AG20443 (cell line): ENCODE measurements around the gene FAM53A.
"Not testable (repeated sequence)": the region's sequence is repeated elsewhere in the genome, so short reads cannot be mapped to it uniquely, and the experiment has no call there.

ENCODE experiments used
- DNase-seq: peaks from one replicate; pipeline ENCODE4 v3.0.0; 2012; ENCODE audit warnings: low spot score, mixed read lengths

The FAM53A gene

DNA sequence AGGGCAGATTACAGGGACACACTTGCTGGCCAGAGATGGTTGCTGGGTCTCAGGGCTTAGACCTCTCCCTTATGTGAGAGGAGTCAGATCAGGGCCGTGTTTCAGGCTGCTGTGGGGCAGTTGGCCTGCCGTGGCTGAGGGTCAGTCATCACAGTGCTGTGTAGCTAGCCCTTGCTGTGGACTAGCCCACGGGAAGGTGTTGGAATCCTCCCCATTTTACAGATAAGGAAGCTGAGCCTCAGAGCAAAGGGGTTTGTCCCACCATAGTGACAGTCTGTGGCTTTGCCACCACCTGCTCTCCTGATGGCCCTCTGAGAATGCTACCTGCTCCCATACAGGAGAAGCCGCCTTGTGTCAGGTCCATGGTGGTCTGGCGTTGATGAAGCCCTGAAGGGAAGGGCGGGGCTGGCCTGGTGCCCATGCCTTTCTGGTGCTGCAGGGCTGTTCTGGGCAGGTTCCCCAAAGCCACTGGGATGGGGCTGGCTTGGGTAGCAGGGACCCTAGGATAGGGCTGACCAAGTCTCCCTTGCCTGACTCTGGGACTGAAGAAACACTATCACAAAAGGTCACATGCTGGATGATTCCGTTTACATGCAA, 2.4 kb upstream of the FAM53A start:
- no peak for DNase-seq

DNA sequence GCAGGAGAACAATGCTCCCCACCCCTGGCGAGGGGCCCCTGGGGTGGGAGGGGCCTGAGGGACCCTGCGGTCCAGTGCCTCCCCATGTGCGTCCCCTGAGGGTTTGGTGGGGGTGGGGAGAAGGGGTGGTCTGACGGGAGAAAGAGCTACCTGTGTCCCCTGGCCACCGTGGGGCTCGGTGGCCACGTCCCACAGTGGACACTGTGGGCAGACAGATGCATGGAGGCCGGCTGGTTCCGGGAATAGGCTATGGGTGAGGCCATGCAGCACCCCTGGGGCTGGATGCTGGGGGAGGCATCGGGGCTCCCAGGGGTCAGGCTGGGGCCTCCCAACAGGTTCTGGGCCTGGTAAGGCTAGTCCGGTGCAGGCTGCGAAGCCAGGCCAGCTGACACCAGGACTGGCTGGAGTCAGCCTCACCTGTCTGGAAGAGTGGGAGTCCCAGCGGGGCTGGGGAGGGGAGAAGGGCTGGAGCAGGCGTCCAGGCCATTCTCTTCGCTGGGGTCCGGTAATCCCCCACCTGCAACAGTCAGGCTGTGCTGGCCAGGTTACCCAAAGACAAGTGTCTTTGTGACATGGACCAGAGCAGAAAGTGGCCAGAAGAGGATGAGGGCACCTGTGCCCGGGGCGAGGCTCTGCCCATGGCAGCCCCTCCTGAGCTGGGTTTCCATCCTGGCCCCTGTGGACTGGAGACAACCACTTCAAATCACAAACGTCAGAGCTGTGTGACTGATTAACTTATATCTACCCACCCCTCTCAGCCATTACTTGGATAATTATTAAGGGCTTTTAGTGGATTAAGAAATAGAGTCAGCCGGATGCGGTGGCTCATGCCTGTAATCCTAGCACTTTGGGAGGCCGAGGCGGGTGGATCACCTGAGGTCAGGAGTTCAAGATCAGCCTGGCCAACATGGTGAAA, 1.4 kb upstream of the FAM53A start:
- no peak for DNase-seq

GRCh38 chr4:1684506-1685234, 557 bp upstream of the FAM53A start:
- no peak for DNase-seq

GRCh38 chr4:1683261-1683735, 815 bp downstream of the FAM53A start:
- peak; percentile 66 for DNase-seq

DNA sequence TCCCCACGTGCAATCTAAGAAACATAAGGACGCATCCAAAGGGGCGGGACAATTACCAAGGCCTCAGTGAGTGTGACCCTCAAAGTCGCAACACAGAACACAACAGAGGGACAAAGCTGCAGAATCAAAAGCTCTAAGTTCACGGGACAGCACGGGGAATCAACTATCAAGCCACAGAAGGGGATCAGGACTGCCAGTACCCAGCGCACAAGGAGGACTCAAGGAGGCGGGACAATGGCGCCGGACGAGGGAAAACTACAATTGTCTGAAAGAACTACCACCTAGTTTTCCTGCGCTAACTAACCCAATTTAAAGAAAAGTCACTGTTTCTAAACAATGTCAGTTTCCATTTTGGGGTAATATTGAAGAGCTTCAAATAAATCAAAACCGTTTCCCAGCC, 1.3 kb downstream of the FAM53A start:
- DNase-seq: no peak

DNA sequence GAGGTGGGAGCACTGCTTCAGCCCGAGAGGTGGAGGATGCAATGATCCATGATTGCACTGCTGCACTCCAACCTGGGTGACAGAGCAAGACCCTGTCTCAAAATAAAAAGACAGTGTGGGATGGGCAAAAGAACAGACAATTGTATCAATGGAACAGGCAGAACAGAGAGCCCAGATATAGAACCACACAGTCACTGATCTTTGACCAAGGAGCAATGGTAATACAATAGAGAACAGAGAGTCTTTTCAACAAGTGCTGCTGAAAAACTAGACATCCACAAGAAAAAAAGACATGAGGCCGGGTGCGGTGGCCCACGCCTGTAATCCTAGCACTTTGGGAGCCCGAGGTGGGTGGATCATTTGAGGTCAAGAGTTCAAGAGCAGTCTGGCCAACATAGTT, 5.9 kb downstream of the FAM53A start:
- no peak for DNase-seq

DNA sequence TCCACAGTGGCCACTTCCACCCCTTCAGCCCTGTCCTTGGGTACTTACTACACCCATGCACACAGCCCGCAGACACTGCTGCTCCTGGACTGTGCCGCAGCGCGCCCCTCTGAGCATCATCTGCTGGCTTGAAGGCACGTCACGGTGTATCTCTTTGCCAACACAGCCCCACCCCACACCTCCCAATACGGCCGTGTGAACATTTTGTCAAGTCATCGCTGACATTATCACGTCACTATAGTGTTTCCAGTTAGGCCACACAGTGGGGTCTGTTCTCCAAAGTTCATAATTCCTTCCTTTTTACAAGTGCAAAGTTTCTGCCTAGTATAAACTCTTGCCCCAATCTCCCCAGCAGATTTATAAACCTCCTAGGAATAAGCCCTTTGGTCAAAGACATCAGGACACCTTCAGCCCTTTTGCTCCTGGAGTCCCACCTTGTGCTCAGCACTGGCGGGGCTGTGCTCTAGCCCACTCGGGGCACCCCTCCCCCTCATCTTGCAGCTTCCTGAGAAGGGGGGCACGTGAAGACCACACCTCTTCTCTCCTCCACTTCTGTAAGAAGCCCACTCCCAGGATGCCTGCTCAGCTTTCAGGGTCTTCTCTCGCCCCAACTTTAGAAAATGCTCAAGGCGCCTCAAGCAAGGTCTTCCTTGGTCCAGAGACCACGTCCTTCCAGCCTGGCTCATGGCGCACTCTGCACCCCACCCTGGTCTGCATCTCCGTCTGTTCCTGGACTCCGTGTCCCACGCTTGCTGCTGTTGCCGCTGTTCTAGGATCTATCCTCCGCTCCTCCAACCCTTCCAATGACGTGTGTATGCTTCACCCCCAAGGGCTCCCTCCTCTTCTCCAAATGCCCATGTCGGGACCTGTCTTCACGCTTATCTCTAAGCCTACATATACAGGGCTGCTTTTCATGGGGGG, 7.2 kb downstream of the FAM53A start:
- no peak for DNase-seq

DNA sequence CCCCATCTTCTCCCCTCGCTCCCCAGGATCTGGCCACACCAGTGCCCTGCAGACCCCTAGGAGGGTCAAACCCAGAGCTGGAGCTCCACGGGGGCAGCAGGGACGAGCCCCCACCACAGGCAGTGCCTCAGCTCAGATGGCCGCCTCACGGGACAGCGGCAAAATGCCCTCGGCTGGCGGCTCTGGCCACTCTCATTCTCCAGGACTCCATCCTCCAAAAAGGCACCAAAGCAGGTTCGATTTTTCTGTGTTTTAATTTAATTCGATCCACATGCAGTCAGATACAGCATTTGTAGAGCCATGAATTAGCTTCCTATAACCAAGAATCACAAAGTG, 8.3 kb downstream of the FAM53A start:
- DNase-seq: no peak

DNA sequence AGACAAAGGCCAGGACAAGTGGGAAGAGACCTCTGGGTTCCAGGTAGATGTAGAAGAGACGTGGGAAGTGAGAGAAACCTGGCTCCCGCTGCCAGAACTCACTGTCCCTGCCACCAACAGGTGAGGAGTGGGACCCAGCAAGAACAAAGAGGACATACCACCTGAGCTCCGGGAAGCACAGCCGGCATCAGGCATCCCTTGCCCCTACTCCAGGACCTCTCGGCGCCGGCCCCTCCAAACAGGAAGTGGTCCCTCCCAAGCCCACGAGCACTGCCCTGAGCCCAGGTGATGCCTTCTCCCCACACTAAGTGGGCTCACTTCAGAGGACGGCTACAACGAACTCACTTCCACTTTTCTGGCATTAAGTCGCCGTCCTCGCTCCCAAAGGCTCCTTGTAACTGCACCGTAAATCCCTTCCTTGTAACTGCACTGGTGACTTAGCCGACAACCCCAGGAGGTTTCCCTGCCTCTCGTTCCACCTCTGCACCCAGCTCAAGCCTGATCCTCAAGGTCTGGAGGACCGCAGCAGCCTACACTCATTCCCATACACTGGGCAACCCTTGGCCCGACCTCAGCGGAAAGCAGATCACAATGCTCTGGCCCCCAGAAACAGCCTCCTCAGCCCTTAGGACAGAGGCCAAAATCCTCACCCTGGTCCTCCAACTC, 8.8 kb downstream of the FAM53A start:
- no peak for DNase-seq

- DNase-seq: no peak
Measured at GRCh38 chr4:1674682-1675081, 9.4 kb downstream of the FAM53A start.

- DNase-seq: no peak
Measured at GRCh38 chr4:1673671-1674070, 10.4 kb downstream of the FAM53A start.

DNA sequence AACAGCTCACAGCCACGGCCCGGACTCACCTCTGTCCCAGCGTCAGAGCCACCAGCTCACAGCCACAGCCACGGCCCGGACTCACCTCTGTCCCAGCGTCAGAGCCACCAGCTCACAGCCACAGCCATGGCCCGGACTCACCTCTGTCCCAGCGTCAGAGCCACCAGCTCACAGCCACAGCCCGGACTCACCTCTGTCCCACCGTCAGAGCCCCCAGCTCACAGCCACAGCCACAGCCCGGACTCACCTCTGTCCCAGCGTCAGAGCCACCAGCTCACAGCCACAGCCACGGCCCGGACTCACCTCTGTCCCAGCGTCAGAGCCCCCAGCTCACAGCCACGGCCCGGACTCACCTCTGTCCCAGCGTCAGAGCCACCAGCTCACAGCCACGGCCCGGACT, 13.1 kb downstream of the FAM53A start:
- DNase-seq: not testable (repeated sequence)

GRCh38 chr4:1670279-1670678, 13.8 kb downstream of the FAM53A start:
- no peak for DNase-seq

GRCh38 chr4:1669850-1670249, 14.3 kb downstream of the FAM53A start:
- DNase-seq: no peak

GRCh38 chr4:1669270-1669669, 14.8 kb downstream of the FAM53A start:
- no peak for DNase-seq

- no peak for DNase-seq
Measured at GRCh38 chr4:1668488-1668840, 15.6 kb downstream of the FAM53A start.

- no peak for DNase-seq
Measured at GRCh38 chr4:1667273-1667672, 16.8 kb downstream of the FAM53A start.

DNA sequence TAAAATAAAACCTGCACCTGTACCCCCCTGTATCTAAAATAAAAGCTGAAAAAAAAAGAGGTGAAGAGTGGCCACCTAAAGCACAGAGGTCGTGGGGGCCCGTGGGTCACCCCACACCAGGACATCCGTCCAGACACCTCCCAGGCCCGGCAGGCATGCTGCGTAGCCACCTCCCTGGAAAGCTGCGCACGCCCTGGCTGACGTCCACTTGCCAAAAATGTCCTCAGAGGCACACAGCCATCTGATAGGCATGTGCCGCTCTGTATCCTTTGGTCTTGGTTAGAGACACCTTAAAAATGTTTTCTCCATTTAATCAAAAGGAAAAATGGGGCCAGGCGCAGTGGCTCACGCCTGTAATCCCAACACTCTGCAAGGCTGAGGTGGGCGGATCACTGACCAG, 17.7 kb downstream of the FAM53A start:
- no peak for DNase-seq

DNA sequence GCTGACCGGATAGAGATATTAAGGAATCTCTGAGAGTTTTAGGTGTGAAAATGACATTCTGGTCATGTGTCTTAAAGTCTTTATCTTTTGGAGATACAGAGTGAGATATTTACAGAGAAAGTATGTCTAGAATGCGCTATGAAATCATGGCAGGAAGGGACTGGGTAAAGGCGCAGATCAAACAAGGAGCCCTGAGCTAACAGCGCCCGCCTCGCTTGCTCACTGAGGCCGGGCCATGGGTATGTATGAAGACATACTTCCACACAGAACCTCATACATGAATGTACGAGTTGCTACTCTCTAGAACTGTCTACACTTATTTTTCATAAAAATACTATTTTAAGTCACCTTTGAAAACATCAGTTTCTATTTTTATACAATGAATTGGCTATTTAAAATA, 20.0 kb downstream of the FAM53A start:
- DNase-seq: no peak

DNA sequence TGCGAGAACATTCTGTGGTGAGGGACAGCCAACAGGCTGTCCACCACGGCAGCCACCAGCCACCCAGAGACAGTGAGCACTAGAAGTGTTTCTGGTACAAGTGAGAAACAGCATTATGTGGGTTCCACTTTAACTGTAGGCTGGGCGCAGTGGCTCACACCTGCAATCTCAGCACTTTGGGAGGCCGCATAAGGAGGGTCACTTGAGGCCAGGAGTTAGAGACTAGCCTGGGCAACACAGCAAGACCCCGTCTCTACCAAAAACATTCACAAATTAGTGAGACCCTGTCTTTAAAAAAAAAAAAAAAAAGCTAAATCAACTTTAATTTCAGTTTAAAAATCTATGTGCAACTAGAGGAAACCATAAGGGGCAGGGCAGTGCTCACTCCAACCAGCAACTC, 20.6 kb downstream of the FAM53A start:
- no peak for DNase-seq

DNA sequence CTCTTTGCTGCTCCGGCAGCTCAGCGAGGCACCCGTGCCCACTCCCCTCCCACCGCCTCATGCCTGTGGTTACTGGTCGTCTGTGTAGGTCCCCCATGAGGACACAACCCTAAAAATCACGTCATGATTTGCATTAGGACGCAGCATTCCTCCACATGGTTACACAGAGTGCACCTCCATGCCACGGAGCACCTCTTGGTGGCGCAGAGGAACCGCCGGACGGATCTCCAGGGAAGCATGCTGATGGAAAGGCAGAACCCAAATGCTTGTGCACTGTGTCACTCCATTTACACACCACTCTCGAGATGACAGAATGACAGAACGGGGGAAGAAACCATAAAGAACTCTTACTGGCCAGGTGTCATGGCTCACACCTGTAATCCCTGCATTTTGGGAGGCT, 22.4 kb downstream of the FAM53A start:
- no peak for DNase-seq
